TTC549 (cell line): Measurements from ENCODE around the gene SLC4A5.
"Not testable (repeated sequence)": the region's sequence is repeated elsewhere in the genome, so short reads cannot be mapped to it uniquely, and the experiment has no call there.

ENCODE experiments used
- FAIRE-seq: peaks from 2 replicates; lab custom pipeline; 2012; peaks lifted over from hg19 to GRCh38; lab: Jason Lieb, UNC

SLC4A5 gene

DNA sequence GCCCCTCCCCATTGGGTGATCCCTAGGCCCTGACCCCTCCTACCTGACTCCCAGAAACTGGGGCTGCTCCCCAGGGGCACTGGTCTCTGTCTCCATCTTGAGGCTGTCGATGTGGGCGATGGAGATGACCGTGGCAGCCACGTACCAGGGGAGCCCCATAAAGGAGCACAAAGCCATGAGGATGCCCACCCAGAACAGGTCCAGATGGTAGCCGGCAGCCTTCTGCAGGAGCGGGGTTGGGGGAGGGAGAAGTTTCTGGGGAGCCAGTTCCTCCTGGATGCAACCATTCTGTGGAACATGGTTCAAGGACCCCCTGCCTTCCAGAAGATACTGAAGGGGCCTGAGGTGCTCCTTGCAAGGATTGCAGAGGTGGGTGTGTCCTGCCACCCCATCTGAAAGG, 110.8 kb downstream of the SLC4A5 start:
- FAIRE-seq: no peak

DNA sequence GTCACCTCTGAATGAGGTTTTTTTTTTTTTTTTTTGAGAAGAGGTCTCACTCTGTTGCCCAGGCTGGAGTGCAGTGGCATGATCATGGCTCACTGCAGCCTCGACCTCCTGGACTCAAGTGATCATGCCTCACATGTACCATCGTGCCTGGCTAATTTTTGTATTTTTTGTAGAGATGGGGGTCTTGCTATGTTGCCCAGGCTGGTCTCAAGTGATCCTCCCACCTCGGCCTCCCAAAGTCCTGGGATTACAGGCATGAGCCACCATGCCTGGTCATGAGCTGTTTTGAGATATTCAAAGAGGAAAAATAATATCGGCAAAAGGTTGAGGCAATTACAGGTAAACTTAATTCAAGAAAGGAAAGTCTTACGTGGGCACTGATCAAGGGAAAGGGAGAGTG, 113.4 kb downstream of the SLC4A5 start:
- not testable (repeated sequence) for FAIRE-seq

- no peak for FAIRE-seq
Measured at GRCh38 chr2:74228772-74229171, 114.4 kb downstream of the SLC4A5 start.

GRCh38 chr2:74227646-74228045, 115.6 kb downstream of the SLC4A5 start:
- FAIRE-seq: no peak

- no peak for FAIRE-seq
Measured at GRCh38 chr2:74226648-74227213, 116.5 kb downstream of the SLC4A5 start.

DNA sequence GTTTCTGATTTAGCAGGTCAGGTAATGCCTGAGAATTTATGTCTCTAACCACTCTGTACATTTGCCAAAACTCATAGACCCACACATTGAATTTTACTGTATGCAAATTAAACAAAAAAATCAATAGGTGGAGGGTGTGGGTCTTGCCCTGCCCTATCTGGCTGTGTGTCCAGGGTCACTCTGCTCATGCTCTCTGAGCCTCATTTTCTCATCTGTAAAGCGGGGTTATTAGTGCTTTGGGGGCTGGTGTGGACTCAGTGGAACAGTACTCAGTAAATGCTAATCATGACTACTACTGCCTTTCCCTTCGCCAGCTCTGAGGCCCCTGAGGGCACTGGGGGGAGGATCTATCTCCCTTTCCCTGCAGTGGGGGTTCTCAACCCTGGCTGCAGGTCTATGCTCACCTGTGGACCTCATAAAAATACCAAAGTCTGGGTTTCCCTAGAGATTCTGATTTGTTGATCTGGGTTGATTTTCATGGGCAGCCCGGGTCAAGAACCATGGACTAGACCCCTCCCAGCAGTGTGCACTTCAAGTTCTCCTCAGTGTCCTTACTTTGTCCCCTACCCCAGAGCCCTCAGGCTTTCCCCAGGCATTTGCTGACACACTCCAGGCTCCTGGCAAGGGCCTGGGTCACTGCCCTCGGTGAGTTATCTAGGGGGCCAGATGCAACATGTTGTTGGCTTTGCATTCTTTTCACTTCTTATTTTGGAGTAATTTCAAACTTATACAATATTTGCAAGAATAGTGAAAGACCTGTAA, 117.3 kb downstream of the SLC4A5 start:
- no peak for FAIRE-seq

- FAIRE-seq: no peak
Measured at GRCh38 chr2:74223941-74224770, 119.1 kb downstream of the SLC4A5 start.

DNA sequence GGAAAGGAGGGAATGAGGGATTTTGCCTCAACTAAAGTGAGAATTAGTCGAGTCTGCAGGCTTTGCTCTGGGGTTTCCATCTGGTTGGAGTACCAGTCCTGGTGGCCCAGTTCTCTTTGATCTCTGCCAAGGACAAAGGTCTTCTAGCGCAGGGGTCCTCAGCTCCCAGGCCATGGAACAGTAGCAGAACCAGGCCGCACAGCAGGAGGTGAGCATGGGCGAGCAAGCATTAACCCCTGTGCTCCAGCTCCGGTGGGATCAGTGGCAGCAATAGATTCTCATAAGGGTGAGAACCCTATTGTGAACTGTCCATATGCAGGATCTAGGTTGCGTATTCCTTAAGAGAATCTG, 120.9 kb downstream of the SLC4A5 start:
- FAIRE-seq: no peak

- FAIRE-seq: no peak
Measured at GRCh38 chr2:74221604-74222299, 121.5 kb downstream of the SLC4A5 start.

DNA sequence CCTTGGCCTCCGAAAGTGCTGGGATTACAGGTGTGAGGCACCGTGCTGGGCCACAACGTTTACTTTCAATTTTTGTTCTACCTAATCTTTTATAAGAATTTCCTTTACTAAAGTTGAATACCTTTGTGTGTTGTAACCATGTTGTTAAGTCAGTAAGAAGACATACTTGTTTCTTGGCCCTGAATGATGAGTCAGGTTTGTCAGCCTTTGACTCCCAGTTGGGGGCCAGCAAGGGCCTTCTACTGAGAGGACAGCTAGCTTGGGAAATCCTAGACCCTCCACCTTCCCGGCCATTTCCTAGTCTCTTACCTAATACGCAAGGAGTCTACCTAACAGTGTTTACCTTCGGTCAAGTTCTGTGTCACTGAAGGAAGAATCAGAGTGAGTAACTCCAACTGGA, 122.1 kb downstream of the SLC4A5 start:
- FAIRE-seq: no peak

DNA sequence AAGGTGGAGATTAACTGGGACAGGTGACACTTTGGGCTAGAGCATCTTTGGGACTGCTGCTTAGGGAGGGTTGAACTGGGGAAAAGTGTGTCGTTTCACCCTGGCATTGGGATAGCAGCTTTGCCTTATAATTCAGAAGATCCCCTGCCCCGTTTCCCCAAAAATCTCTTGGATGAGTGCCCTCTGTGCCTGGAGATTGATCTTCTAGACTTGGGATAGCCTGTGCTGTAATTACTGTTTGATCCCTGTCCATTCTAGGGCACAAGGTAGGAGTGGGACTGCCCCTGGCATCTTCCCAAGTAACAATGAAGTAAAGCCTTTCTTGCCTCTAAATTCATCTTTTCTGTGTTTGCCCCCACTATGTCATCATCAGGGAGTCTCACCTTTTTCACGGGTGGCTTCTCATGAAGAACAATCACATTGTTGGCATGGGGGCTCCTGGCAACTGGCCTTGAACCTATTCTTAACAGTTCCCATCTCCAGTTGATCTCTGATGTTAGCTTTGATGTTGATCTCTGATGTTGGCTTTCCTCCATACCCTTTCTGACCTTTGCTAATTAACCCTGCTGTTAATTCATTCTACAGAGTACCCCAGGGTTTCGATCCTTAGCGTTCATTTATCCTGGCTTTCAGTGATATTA, 123.2 kb downstream of the SLC4A5 start:
- no peak for FAIRE-seq

DNA sequence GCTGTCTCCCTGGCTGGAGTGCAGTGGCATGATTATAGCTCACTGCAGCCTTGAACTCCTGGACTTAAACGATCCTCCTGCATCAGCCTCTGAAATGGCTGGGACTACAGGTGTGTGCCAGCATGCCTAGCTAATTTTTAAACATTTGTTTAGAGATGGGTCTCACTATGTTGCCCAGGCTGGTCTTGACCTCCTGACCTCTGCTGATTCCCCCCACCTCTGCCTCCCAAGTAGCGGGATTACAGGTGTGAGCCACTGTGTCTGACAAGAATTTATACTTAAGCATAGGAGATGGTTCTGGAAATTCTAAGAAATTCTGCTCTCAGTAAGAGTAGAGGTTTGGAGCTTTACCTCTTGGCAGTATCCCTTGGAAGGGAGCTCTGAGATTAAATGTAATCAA, 126.6 kb downstream of the SLC4A5 start:
- no peak for FAIRE-seq

DNA sequence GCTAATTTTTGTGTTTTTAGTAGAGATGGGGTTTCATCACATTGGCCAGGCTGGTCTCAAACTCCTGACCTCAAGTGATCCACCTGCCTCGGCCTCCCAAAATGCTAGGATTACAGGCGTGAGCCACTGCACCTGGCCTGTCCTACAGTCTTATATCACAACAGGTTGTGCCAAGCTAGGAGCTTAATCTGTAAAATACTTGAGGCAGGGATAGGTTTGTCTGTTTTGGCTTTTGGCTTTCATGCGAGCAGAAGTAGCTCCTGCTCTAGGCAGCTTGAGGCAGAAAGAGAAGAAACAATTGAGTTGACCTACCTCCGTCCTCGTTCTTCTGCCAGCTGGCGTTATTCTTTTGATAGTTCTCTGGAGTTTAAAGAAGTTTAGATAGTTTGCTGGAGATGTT, 127.4 kb downstream of the SLC4A5 start:
- FAIRE-seq: not testable (repeated sequence)

DNA sequence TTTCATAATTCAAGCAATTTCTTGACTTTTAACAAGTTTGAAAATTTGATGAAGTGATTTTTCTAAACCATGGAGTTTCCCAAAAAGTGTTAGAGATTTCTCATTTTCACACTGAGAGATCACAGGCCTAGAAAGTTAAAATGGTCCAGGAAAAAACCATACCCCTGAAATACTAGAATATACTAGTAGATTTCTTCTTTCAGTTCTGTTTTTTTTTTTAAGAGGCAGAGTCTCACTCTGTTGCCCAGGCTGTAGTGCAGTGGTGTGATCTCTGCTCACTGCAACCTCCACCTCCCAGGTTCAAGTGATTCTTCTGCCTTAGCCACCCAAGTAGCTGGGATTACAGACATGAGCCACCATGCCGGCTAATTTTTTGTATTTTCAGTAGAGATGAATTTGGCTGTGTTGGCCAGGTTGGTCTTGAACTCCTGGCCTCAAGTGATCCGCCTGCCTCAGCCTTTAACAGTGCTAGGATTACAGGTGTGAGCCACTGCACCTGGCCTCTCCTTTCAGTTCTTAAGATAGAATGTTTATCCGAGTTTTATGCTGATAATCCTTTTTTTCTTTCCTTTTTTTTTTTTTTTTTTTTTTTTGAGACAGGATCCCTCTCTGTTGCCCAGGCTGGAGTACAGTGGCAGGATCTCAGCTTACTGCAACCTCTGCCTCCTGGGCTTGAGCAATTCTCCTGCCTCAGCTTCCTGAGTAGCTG, 130.4 kb downstream of the SLC4A5 start:
- FAIRE-seq: no peak

DNA sequence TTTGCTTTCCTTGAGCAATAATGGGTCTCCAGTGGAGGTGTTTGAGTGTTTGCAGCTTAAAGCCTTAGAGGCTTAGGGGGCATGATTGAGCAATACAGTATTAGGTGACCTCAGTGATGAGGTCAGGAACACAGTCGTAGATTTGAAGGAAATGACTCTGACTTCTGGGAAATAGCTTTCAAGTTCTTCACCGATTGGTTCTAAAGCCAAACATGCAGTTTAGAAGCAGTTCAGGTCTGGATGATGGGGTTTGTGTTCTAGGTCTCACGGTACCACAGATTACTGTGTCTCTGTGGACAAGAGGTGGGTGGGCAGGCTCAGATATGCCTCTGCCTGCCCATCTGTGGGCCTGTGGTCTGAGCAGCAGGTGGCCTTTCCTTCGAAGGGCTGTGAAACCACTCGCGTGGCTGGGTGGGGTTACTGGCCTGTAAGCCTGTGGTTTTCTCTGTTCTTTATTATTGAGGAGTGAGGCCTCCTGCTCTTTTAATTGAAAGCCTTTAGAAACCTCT, 137.0 kb downstream of the SLC4A5 start:
- no peak for FAIRE-seq

GRCh38 chr2:74205596-74205995, 137.6 kb downstream of the SLC4A5 start:
- FAIRE-seq: no peak

DNA sequence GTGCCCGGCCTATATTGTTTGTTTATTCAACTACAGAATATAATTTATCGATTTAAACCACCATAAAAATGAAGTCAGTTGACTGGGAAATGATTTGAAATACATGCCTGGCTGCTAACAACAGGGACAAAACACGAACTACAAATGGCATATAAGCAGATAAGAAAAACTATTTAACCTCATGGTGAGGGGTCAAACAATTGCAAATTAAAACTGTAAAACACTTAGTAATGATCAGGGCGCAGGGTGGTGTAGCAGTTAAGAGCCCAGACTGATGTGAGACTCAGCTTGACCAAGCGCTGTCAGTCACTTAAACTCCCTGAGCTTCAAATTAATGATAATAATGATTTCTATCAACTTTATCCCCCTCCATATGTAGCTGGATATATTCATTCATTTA, 138.1 kb downstream of the SLC4A5 start:
- no peak for FAIRE-seq

GRCh38 chr2:74204436-74204835, 138.8 kb downstream of the SLC4A5 start:
- no peak for FAIRE-seq

GRCh38 chr2:74201596-74201995, 141.6 kb downstream of the SLC4A5 start:
- FAIRE-seq: no peak

DNA sequence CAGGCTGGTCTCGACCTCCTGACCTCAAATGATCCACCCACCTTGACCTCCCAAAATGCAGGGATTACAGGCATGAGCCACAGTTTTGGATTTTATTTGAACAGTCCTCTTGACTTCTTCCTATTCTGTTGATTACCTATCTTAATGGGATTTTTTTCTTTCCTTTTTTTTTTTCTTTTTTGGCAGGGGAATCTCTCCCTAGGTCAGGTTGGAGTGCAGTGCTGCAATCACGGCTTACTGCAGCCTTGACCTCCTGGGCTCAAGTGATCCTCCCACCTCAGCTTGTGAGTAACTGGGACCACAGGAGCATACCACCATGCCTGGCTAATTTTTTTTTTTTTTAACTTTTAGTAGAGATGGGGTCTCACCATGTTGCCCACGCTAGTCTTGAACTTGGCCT, 142.0 kb downstream of the SLC4A5 start:
- FAIRE-seq: no peak

DNA sequence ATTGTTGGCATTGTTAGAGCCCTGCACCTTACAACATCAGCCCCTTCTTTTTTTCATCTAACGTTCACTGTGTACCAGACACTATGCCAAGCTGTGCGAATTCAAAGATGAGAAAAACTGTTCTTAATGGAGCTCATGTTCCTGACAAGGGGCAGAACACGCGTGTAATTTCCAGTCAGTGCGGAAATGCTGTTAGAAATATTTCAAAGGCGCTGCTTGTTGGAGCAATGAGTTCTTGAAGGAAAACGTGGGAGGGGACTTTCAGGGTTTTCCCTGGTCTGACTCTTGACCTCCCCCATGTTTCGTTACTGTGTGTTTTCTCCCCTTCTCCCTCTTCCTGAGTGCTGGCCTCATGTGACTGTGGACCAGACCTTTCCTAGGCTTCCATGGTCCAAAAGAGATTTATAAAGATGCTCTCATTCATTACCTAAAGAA, 143.3 kb downstream of the SLC4A5 start:
- no peak for FAIRE-seq
